ENCODE results near the gene METTL17. TPM values are rescaled to one million over a fixed set of nuclear protein-coding genes. Genes with fewer than 3 reads are reported as not detected.
"Not testable (repeated sequence)": the region's sequence is repeated elsewhere in the genome, so short reads cannot be mapped to it uniquely, and the experiment has no call there.

METTL17 gene
- total and polyA plus RNA-seq, 2 experiments from 2014 or later: 65.9 to 80.9 TPM

DNA sequence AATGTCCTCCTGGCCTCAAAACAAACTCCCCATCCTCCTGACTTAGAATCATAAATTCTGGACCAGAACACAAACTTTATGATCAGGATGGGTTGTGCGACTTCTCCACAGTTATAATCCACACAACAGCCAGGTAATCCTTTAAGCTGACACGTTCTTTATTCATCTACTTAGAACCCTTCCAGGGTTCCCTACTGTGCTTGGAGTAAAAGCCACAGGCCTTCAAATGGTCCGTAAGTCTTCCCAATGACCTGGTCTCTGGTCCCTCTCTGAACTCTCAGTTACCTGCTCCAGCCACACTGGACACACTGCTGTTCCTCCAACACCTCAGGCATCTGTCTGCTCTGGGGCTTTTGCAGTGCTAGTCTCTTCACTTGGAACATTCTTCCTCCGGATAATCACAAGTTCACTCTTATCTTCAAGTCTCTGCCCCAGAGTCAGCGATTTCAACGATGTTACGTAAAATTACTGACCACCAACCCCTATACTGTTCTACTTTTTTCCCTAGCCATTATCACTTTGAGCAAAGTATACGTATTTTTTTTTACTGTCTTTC is 50.7 kb downstream of the METTL17 start:
- WGBS (ENCODE audit: low lambda C conversion rate, missing lambda C conversion rate): 65% methylated on average over 8 of the region's 8 CpGs
- no peak overlapping the region for H3K4me2 ChIP-seq
- H3K27ac ChIP-seq: no peak overlapping the region

GRCh38 chr14:21040941-21041340 is 51.2 kb downstream of the METTL17 start:
- H3K4me3 ChIP-seq; H3K27ac ChIP-seq; H3K36me3 ChIP-seq (replicated peaks; ENCODE audit: insufficient read depth, low read depth); H3K9me2 ChIP-seq (replicated peaks; ENCODE audit: insufficient read depth); H2AFZ ChIP-seq; H3K9me3 ChIP-seq (ENCODE audit: low read depth); H3K4me2 ChIP-seq; DNase-seq (ENCODE audit: low spot score); H3K27me3 ChIP-seq; H4K20me1 ChIP-seq (ENCODE audit: insufficient read depth, poor library complexity, severe bottlenecking); H3K79me2 ChIP-seq: not testable (repeated sequence)
- peaks cover 19% of the 10 kb centered on the region for H3K4me1 ChIP-seq (ENCODE audit: insufficient read depth)
- 84% methylated on average over 3 of the region's 3 CpGs for WGBS (ENCODE audit: low lambda C conversion rate, missing lambda C conversion rate)

More for the DNA sequence above, 50.7 kb downstream of the METTL17 start:
- Histone ChIP-seq H3K4me1 (ENCODE audit: insufficient read depth) (peaks cover 19% of the 10 kb centered on the region), H3K36me3 (replicated peaks; ENCODE audit: insufficient read depth, low read depth) (no peaks in the 10 kb centered on the region), H4K20me1 (ENCODE audit: insufficient read depth, poor library complexity, severe bottlenecking) (no peaks in the 10 kb centered on the region), H3K9me2 (replicated peaks; ENCODE audit: insufficient read depth) (no peaks in the 10 kb centered on the region), H2AFZ (no peak overlapping the region), H3K9me3 (ENCODE audit: low read depth) (no peaks in the 10 kb centered on the region), H3K27me3 (no peaks in the 10 kb centered on the region), H3K4me3 (no peak overlapping the region), H3K79me2 (no peaks in the 10 kb centered on the region)
- TF ChIP-seq EZH2phosphoT487 (IDR thresholded peaks at IDR 0.05; ENCODE audit: low read depth, severe bottlenecking, unreplicated experiment) (no peak), EZH2 (IDR thresholded peaks at IDR 0.05; ENCODE audit: borderline replicate concordance) (no peak), CTCF (IDR thresholded peaks at IDR 0.05; ENCODE audit: poor library complexity) (no peak)
- DNase-seq (ENCODE audit: low spot score): no peak

DNA sequence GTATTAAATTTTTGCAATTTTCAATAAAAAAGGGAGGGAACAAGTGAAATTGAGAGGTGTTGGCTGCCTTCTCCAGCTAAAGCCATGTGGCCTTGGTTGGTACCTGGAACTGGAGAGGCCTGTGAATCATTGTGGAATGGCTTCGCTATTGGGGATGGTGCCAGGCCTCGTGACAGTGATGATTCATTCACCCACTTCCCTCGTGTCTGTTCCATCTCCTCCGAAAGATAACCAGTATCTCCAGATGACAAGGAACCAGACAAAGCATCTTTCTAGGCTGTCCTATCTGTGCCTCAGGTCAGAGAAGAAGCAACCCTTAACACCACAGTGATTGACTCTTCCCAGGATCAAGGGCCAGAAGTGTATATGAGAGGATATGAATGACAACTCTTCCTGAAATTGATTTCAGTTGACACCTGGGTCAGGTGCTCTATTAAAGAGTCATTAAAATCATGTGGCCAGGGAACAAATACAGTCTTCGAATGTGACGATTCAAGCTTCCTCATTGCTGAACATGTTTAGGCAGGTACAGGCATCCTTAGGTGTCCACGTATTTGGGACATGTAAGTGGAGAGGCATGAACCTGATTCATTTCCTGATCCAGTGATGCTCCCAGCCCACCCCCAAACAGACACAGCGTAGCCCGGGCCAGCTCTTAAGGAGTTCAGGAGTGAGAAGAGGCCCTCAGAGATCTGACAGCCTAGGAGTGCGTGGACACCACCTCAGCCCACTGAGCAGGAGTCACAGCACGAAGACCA is 52.1 kb downstream of the METTL17 start, which contains the start of gene RNASE7:
Gene RNASE7 (plus strand): TSS at position 687 of the 758 bp plus-strand sequence. CDS start 631 bp downstream, outside the sequence.
- no peak within 1 kb of the TSS for H3K4me2 ChIP-seq
- no peaks in the 10 kb centered on the region for H3K36me3 ChIP-seq (replicated peaks; ENCODE audit: insufficient read depth, low read depth)
- H3K27ac ChIP-seq: no peak within 1 kb of the TSS
- 80% methylated on average over 11 of the region's 11 CpGs for WGBS (ENCODE audit: low lambda C conversion rate, missing lambda C conversion rate)
- DNase-seq (ENCODE audit: low spot score): no peak
- H2AFZ ChIP-seq: no peak within 1 kb of the TSS
- H3K9me3 ChIP-seq (ENCODE audit: low read depth): no peaks in the 10 kb centered on the region
- H3K9me2 ChIP-seq (replicated peaks; ENCODE audit: insufficient read depth): no peaks in the 10 kb centered on the region
- no peaks in the 10 kb centered on the region for H3K79me2 ChIP-seq
- no peak within 1 kb of the TSS for H3K4me3 ChIP-seq
- H3K4me1 ChIP-seq (ENCODE audit: insufficient read depth): peaks cover 19% of the 10 kb centered on the region
- TF ChIP-seq EZH2 (IDR thresholded peaks at IDR 0.05; ENCODE audit: borderline replicate concordance) (no peak), CTCF (IDR thresholded peaks at IDR 0.05; ENCODE audit: poor library complexity) (no peak), EZH2phosphoT487 (IDR thresholded peaks at IDR 0.05; ENCODE audit: low read depth, severe bottlenecking, unreplicated experiment) (no peak)
- H4K20me1 ChIP-seq (ENCODE audit: insufficient read depth, poor library complexity, severe bottlenecking): no peaks in the 10 kb centered on the region
- H3K27me3 ChIP-seq: no peaks in the 10 kb centered on the region

DNA sequence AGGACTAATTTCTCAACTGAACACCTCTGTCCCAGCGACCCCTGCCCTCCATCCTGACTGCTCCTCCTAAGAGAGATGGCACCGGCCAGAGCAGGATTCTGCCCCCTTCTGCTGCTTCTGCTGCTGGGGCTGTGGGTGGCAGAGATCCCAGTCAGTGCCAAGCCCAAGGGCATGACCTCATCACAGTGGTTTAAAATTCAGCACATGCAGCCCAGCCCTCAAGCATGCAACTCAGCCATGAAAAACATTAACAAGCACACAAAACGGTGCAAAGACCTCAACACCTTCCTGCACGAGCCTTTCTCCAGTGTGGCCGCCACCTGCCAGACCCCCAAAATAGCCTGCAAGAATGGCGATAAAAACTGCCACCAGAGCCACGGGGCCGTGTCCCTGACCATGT is 53.1 kb downstream of the METTL17 start:
- no peak overlapping the region for H3K4me3 ChIP-seq
- no peaks in the 10 kb centered on the region for H3K9me2 ChIP-seq (replicated peaks; ENCODE audit: insufficient read depth)
- H2AFZ ChIP-seq: no peak overlapping the region
- no peaks in the 10 kb centered on the region for H3K9me3 ChIP-seq (ENCODE audit: low read depth)
- no peak for DNase-seq (ENCODE audit: low spot score)
- H3K79me2 ChIP-seq: no peaks in the 10 kb centered on the region
- no peaks in the 10 kb centered on the region for H4K20me1 ChIP-seq (ENCODE audit: insufficient read depth, poor library complexity, severe bottlenecking)
- H3K27ac ChIP-seq: no peak overlapping the region
- TF ChIP-seq EZH2phosphoT487 (IDR thresholded peaks at IDR 0.05; ENCODE audit: low read depth, severe bottlenecking, unreplicated experiment) (no peak), CTCF (IDR thresholded peaks at IDR 0.05; ENCODE audit: poor library complexity) (no peak), EZH2 (IDR thresholded peaks at IDR 0.05; ENCODE audit: borderline replicate concordance) (no peak)
- H3K4me2 ChIP-seq: no peak overlapping the region
- H3K36me3 ChIP-seq (replicated peaks; ENCODE audit: insufficient read depth, low read depth): no peaks in the 10 kb centered on the region
- peaks cover 19% of the 10 kb centered on the region for H3K4me1 ChIP-seq (ENCODE audit: insufficient read depth)
- H3K27me3 ChIP-seq: no peaks in the 10 kb centered on the region
- 88% methylated on average over 8 of the region's 8 CpGs for WGBS (ENCODE audit: low lambda C conversion rate, missing lambda C conversion rate)

Data from hepatocyte (in vitro differentiated cells).